Epidermal melanocyte (primary cell): Measurements from ENCODE around the gene ZDHHC24.
A peak's percentile ranks its signal among the peaks of the same experiment; 100 is the strongest.

Experiments
- DNase-seq: peaks from one replicate; pipeline ENCODE4 v3.0.0; 2011; ENCODE audit warnings: low spot score; ENCODE audit not compliant: insufficient read length

Gene ZDHHC24

DNA sequence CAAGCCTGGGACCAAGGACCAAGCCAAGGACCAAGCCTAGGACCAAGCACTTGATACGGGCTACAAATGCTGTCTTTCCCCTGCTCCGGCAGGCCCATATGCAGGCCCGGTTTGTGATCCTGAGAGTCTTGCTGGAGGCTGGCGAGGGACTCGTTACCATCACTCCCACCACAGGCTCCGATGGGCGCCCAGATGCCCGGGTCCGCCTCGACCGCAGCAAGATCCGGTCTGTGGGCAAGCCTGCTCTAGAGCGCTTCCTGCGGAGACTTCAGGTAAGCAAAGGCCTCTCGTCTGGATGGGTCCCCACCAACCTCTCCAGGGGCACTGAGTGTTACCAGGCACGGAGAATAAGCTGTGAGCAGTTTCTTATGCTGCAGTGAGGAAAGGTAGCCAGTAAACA, 48.6 kb downstream of the ZDHHC24 start:
- DNase-seq = no peak

- DNase-seq = no peak
These were observed 50.4 kb downstream of the ZDHHC24 start for GRCh38 chr11:66495401-66495854.

DNA sequence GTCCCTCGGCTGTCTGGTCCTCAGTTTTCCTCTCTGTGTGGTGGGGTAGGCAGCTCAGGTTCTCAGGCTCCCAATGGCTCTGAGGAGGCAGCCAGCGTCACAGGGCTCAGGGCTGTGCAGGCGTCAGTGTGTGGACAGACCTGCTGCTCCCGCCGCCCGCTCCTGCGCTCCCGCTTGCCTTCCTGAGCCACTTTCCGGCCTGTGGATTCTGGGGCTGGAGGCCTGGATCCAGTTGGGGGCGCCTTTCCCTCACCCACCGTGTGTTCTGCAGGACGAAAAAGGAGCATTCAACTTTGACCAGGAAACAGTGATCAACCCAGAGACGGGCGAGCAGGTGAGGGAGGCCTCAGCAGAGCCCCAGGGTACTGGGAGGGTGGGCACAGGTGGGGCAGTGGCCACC, 50.9 kb downstream of the ZDHHC24 start:
- DNase-seq = no peak

DNA sequence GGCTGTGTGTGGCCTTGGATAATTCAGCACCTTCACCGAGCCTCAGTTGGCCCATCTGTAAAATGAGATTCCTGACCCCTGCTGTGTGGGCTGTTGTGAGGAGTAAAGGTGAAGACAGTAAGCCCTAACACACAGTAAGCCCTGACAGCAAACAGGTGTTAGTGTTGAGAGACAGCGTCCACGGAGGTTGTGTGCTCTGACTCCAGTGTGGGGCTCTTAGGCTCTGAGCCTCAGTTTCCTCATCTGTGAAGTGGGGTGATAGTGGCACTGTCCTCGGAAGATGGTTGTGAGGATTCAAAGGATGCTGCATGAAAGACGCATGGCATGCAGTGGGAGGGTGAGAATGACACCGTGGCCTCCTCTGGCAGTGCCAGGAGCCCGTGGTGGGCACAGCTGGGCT, 51.4 kb downstream of the ZDHHC24 start:
- DNase-seq = no peak

- DNase-seq = no peak
These were observed 52.7 kb downstream of the ZDHHC24 start for GRCh38 chr11:66493130-66493529.

- no peak for DNase-seq
These were observed 53.5 kb downstream of the ZDHHC24 start for GRCh38 chr11:66492161-66492865.

DNA sequence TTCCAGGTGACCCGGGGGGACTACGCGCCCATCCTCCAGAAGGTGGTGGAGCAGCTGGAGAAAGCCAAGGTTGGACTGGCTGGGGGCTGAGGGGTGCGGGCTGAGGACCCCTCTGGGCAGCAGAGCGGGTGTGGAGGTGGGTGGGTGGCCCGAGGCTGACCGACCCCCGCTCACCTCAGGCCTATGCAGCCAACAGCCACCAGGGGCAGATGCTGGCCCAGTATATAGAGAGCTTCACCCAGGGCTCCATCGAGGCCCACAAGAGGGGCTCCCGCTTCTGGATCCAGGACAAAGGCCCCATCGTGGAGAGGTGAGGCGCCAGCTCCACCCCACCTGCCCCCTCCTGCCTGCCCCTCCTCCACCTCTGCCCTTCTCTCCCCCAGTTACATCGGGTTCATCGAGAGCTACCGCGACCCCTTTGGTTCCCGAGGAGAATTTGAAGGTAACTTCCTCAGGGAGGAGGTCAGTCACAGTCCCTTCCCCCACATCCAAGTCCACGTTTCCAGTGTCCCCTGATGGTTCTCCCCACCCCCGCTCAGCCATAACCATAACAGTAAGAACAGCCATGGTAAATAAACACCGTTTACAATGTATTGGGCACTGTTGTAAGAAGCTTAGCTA, 54.4 kb downstream of the ZDHHC24 start:
- no peak for DNase-seq

DNA sequence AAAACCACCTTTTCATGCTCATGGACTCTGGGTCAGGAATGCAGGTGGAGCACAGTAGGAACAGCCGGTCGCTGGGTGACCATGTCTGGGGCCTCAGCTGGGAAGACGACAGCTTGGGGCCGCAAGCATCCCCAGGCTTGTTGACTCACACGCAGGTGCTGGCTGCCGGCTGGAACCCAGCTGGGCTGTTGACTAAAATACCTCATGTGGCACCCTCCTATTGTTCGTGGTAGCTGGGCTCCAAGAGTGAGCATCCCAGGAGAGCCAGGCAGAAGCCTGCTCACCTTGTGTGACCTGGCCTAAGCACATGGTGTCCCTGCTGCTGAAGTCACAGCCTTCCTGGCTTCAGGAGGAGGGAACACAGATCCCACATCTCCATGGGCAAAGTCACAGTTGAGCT, 56.2 kb downstream of the ZDHHC24 start:
- no peak for DNase-seq

- DNase-seq = no peak
These were observed 56.9 kb downstream of the ZDHHC24 start for GRCh38 chr11:66488957-66489356.

GRCh38 chr11:66484806-66485380, 61.0 kb downstream of the ZDHHC24 start:
- DNase-seq = no peak

GRCh38 chr11:66480117-66480938, 65.5 kb downstream of the ZDHHC24 start, which contains the start of gene DPP3:
Gene DPP3 (plus strand): TSS chr11:66480434. CDS start chr11:66482201, 1,767 bp downstream.
- peak; percentile 99 for DNase-seq

DNA sequence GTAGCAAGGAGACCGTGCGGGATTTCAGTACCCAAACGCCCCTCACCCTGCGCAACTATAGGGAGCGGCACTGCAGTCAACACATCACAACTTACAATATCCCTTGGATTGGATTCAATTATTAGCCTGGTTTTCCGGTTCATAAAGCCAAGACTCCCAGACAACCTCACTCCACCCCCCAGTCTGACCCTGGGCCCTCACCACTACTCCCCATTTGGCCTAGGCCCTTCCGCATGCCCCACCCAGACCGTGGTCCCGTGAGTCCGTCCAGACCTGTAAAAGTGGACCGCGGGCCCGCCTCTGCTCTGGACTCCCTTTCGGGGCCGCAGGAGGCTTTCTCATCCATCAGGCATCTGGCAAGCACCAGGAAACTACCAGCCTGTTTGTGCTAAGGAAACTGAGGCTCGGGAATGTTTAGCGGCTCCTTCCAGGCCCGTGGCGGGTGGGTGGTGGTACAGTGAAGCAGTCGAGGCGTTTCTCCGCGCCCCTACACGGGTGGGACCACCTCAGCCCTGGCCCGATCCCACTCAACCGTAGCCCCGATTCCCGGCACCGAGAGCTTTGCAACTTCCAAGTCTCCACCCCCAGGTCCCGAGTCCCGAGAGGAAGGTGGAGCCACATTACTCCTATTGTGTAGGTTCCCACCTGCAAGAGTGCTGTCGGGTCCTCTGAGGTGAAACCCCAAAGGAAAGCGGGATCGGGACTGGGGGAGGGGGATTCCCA, 66.3 kb downstream of the ZDHHC24 start:
- no peak for DNase-seq

- DNase-seq = no peak
These were observed 67.0 kb downstream of the ZDHHC24 start for GRCh38 chr11:66478729-66479393.

- DNase-seq = no peak
These were observed 68.3 kb downstream of the ZDHHC24 start for GRCh38 chr11:66477263-66478201.

GRCh38 chr11:66476841-66477251, 69.0 kb downstream of the ZDHHC24 start:
- DNase-seq = no peak

DNA sequence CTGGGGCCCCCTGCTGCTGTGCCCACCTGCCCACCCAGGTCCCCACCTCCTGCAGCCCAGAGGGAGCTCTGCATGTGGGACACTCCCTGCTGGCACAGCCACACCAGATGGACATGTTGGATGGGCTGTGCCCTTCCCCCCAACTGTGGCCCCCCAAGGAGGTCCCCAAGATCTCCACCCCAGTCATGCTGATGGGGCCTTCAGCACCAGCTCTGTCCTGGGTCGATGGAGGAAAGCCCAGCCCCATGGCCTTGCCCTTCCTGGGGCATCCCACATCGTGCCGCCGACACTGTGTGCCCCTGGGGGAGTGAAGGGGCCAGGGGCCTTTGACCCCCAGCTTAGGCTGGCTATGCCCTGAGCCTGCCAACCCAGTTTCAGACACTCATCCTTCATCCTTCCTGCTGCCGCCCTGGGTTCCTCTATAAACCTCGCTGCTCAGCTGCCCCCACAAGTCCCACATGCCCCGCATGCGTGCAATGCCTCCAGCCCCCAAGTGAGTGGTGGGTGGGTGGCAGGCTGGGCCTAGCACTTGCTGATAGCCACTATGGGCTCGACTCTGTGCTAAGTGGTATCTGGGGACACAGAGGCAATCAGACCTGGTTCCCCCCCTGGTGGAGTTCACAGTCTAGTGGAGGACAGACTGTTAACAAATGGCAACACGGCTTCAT, 69.5 kb downstream of the ZDHHC24 start:
- no peak for DNase-seq

- no peak for DNase-seq
These were observed 70.3 kb downstream of the ZDHHC24 start for GRCh38 chr11:66475349-66476172.
